Fibroblast of villous mesenchyme (primary cell): ENCODE measurements around the gene PER2. TPM values are rescaled to one million over a fixed set of nuclear protein-coding genes. Genes with fewer than 3 reads are reported as not detected.
"Not testable (repeated sequence)": the region's sequence is repeated elsewhere in the genome, so short reads cannot be mapped to it uniquely, and the experiment has no call there.

Experiments
- DNase-seq: peaks from one replicate; pipeline ENCODE4 v3.0.0-alpha.2; 2010; ENCODE audit warnings: low read depth
- H3K4me3 ChIP-seq: 2 replicates; pipeline ENCODE4 v1.5.1; 2011; ENCODE audit warnings: low read depth, mild to moderate bottlenecking, low read length
- CTCF ChIP-seq: IDR thresholded peaks from 2 replicates; pipeline ENCODE4 v1.5.1; 2012; ENCODE audit warnings: low read depth, mild to moderate bottlenecking, low read length; ENCODE audit not compliant: insufficient read depth
- total RNA-seq: library from RNA; depleted of rRNA; stranded (reverse); fragments of >200 nt; gene quantifications from 2 replicates; pipeline ENCODE4 v1.2.3, GENCODE V29; 2012

Gene PER2
- total RNA-seq, 1 donor: 4.3 TPM

DNA sequence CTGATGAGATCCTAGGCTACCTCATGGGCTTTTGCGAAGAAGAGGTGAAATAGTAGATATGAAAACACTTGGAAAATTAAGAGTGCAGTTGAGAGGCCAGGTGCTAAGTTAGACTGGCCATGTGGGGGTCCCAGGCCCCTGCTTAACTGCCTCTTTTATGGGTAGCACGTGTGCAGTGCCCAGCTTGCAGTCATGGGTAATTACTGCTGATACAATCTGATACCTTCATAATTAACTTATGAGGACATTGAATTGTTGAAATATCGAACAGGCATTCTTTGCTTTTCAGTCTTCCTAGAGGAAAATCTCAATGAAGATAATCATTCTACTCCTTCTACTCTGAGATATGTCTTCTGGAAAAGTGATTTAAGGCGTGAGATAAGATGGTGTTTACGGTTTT lies 43.5 kb upstream of the PER2 start:
- no peak for TF ChIP-seq CTCF
- H3K4me3 ChIP-seq: no peak overlapping the region
- no peak for DNase-seq

DNA sequence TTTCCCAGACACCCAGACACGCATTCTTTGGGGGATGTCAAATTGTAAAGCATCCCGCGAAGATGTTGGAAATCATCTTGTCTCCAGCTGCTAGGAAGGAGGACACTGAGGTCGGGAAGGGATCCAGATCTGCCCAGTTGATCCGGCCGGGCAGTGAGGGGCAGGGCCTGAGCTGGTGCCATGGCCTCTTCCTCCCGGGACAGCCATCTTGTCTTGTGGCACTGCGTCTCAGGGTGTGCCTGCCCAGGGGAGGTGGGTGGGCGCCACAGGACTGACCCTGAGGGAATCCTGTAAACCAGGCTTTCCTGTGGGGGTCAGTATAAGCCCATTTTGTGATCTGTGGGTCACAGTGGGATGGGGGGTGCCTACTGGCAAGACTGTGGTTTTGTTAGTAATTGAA lies 42.0 kb upstream of the PER2 start:
- no peak overlapping the region for H3K4me3 ChIP-seq
- no peak for DNase-seq
- TF ChIP-seq CTCF: no peak

- no peak for DNase-seq
- TF ChIP-seq CTCF: no peak
- no peak overlapping the region for H3K4me3 ChIP-seq
Measured at GRCh38 chr2:238327751-238328150, 39.3 kb upstream of the PER2 start.

- no peak for DNase-seq
- no peak overlapping the region for H3K4me3 ChIP-seq
- no peak for TF ChIP-seq CTCF
Measured at GRCh38 chr2:238326801-238327365, 38.5 kb upstream of the PER2 start.

- TF ChIP-seq CTCF: no peak
- no peak overlapping the region for H3K4me3 ChIP-seq
- DNase-seq: no peak
Measured at GRCh38 chr2:238325694-238326093, 37.3 kb upstream of the PER2 start.

DNA sequence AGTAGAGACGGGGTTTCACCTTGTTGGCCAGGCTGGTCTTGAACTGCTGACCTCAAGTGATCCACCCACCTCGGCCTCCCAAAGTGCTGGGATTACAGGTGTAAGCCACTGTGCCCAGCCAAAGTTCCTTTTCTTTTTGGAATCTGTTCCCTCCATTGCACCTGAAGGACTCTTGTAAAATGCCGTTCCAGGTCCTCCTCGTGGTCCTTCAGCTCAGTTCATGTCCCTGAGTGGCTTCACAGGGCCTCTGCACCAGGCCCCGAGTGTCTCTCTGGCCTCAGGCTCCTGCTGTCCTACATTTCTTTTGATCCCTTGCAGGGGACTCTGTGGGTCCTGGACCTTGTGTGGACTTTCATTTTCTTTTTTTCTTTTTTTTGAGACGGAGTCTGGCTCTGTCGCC lies 35.8 kb upstream of the PER2 start:
- DNase-seq, H3K4me3 ChIP-seq: not testable (repeated sequence)

DNA sequence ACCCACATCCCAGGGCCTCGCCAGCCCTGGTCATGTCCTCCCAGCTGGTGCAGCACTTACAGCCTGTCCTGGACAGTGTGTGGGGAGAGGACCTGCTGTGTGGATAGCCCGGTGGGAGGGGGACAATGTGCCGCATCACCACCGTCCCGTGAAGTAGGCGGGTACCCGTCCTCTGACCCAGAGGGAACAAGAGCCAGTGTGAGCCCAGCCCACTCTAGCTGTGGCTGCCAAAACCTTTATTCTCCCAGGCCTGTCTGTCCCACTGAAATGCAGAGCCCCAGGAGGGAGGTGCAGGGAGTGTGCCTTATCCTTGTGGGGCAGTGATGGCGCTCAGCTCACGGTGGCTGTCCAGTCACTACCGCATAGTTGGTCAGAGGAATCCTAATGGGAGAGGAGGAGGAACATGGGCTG lies 33.6 kb upstream of the PER2 start:
- no peak overlapping the region for H3K4me3 ChIP-seq
- DNase-seq: no peak
- no peak for TF ChIP-seq CTCF

DNA sequence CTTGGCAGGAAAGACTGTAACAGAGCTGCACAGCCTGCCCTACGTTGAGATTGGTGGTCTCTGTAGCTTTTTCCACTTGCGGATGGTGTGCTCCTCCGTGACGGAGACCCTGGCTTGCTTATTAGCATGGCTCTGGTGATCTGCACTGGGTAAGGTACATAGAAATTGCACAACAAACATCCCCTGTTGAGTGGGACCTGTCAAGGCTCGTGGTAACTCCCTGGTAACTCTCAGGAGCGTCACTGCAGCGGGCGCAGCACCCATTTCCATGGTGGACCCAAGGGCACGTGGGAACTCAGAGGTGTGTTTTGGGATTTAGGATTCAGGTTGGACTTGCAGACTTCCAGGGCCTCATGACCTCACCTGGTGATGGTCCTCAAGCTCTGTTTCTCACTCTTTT lies 33.1 kb upstream of the PER2 start:
- no peak for DNase-seq
- TF ChIP-seq CTCF: no peak
- H3K4me3 ChIP-seq: peak overlapping the region; percentile 72
